Measurements from ENCODE around the gene SERPINB13.

- TF ChIP-seq, protein P1, sequence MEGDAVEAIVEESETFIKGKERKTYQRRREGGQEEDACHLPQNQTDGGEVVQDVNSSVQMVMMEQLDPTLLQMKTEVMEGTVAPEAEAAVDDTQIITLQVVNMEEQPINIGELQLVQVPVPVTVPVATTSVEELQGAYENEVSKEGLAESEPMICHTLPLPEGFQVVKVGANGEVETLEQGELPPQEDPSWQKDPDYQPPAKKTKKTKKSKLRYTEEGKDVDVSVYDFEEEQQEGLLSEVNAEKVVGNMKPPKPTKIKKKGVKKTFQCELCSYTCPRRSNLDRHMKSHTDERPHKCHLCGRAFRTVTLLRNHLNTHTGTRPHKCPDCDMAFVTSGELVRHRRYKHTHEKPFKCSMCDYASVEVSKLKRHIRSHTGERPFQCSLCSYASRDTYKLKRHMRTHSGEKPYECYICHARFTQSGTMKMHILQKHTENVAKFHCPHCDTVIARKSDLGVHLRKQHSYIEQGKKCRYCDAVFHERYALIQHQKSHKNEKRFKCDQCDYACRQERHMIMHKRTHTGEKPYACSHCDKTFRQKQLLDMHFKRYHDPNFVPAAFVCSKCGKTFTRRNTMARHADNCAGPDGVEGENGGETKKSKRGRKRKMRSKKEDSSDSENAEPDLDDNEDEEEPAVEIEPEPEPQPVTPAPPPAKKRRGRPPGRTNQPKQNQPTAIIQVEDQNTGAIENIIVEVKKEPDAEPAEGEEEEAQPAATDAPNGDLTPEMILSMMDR (IDR thresholded peaks at IDR 0.05) = no peak
- TF ChIP-seq EP300 (IDR thresholded peaks at IDR 0.05) = no peak
- no peak for TF ChIP-seq POLR2AphosphoS5 (IDR thresholded peaks at IDR 0.05)
Observed at GRCh38 chr18:63627819-63628218, 40.7 kb downstream of the SERPINB13 start.

All from suprapubic skin (tissue), 4 donors.